Activated CD4-positive, CD25-positive, alpha-beta regulatory T cell (primary cell): ENCODE data around the gene FOXM1.

Source experiments
- DNase-seq, 4 experiments: peaks; one replicate each; lab custom pipeline; 2025; lab: John Stamatoyannopoulos, UW

The FOXM1 gene, protein sequence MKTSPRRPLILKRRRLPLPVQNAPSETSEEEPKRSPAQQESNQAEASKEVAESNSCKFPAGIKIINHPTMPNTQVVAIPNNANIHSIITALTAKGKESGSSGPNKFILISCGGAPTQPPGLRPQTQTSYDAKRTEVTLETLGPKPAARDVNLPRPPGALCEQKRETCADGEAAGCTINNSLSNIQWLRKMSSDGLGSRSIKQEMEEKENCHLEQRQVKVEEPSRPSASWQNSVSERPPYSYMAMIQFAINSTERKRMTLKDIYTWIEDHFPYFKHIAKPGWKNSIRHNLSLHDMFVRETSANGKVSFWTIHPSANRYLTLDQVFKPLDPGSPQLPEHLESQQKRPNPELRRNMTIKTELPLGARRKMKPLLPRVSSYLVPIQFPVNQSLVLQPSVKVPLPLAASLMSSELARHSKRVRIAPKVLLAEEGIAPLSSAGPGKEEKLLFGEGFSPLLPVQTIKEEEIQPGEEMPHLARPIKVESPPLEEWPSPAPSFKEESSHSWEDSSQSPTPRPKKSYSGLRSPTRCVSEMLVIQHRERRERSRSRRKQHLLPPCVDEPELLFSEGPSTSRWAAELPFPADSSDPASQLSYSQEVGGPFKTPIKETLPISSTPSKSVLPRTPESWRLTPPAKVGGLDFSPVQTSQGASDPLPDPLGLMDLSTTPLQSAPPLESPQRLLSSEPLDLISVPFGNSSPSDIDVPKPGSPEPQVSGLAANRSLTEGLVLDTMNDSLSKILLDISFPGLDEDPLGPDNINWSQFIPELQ

DNA sequence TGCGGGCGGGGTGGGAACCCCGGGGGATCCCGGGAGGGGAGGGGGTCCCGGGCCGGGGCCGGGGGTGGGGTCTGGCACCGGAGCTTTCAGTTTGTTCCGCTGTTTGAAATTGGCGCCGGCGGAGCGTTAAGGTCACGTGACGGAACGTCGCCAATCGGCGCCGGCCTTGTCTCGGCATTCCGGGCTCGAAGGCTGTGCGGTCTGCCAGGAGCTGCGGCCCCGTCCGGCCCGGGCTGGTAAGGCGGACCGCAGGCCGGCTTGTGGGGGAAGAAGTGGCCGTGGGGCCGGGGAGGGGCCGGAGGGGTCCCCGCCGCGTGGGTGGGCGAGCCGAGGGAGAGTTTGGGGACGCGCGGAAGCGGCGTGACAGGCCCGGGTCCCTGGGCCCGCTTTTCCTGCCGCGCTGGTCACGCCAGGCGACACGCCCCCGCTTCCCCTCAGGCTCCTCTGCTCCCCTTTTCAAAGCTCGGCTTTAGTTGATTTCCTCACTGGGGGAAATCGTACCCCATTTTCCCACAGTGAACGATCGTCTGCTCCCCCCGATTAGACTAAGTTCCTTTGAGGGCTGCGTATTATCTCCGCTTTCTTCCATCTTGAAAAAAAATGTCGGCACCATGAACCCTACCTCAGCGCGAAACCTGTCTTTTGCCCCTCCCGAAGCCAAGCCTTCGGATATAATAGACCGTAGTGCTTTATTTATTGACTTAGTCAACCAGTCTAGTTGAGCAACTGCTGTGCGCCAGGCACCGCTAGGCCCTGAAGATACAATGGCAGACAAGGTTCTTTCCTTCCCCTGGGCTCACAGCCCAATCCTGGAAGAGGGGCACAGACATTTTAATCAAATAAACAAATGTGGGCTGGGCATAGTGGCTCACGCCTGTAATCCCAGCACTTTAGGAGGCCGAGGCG is at the start of gene FOXM1, which contains the start of gene RHNO1:
Gene FOXM1 (minus strand): TSS at position 128 of the 906 bp plus-strand sequence. CDS start 2,696 bp downstream, outside the sequence.
Gene RHNO1 (plus strand): TSS at position 177 of the 906 bp plus-strand sequence. CDS start 8,144 bp downstream, outside the sequence.
- peak; percentile 58 to 77 (median 74) for DNase-seq

DNA sequence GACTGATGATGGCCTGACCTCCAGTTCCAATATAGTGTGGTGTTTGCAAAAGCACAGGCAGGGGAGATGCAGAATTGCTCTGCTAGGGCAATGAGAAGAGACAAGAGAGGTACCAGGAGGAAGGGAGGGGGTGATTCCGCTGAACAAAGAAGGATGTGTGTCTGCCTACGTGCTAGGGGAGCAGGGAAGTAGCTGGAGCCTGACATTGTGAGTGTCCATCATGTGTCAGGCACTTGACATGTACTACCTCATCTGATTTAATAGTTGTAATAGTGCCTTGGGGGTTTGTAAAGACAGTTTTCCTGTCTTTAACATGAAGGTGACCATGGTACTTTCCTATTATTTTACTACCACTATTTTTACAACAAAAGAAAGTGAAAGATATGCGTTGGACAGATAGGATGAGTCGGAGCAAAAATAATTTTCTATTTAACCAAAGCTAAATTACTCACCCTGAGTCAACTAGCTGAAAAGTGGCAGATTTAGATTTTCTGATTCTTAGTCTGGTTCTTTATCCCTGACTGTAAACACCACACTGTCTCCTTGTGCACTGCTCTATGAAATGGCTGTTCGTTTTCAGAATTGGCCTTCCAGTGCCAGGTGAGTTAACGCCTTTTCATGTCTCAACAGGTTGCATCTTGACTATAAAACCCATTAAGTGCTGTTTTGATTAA is 48.5 kb upstream of the FOXM1 start:
- no peak for DNase-seq

DNA sequence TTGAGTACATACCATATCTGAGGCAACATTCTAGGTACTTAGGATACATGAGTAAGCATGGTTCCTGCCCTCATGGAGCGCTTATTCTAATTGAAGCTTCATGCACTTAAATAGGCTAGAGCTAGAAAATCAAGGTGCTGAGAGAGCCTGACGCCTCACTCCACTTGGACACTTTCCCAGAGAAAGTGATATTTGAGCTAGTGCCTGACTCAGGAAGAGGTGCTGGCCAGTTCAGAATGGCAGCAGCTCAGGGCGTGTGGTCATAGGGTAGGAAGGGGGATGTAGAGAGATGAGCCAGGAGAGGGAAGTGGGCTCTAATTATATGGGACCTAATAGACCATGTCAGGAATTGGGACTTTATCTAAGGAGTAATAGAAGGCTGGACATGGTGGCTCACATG is 47.0 kb upstream of the FOXM1 start:
- no peak for DNase-seq

DNA sequence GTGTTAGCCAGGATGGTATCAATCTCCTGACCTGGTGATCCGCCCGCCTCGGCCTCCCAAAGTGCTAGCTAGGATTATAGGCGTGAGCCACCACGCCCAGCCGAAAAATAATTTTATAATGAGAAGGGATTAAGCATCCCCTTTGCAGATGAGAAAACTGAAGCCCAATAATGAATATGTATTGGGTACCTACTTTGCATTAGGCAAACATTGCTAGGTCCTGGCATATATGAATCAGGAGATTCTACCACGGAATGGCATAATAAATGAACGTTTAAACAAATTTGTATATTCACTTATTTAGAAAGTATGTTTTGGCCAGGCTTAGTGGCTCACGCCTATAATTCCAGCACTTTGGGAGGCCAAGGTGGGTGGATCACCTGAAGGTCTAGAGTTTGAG is 46.1 kb upstream of the FOXM1 start:
- DNase-seq = no peak

DNA sequence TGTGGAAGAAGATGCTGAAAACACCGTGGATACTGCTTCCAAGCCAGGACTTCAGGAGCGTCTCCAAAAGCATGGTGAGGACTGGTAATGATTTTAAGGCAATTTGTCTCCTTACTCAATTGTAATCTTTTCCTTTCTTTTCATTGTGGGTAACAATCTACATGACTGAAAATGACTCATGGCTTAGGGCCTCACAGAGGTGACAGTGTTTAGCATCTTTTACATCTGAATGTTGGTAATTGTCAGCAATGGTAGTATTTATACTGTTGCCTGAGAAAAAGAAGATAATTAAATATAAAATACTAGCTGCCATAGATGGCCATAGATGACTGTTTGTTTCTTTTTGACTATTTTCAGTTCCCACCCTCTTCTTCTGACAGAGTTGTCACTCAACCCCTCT is 45.4 kb upstream of the FOXM1 start:
- DNase-seq = no peak

DNA sequence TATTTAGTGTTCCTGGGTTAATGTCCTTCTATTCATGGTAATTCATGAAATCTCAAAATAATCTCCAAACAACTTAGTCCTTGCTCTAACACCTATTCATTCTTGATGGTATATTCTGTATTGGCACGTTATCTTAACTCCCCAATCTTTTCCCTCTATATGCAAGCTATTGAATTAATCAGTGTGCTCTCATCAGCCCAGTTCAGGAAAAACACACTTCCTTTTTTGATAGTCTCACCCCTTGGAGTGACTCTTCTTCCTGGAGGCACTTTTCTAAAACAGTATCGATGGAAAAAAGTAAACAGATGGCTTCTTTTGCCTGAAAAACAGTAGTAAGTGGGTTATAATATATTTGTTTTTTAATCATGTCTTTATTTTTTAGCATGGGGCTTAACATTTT is 42.3 kb upstream of the FOXM1 start:
- no peak for DNase-seq

DNA sequence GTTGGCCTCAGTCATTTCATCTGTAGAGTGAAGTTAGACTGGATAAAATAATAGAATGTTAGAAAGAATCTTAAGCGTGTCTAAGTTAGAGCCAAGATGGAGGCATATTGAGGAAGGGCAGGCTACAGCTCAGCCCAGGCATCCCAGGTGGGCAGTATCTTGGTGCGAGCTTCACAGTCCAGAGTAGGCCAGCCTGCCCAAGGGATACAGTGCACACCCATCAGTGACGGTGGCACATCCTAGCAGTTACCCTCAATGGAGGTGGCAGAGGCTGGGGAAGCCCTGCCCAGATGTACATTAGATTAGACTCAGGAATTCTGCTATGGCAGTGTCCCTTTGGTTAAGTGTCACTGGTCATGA is 35.2 kb upstream of the FOXM1 start:
- DNase-seq = no peak

DNA sequence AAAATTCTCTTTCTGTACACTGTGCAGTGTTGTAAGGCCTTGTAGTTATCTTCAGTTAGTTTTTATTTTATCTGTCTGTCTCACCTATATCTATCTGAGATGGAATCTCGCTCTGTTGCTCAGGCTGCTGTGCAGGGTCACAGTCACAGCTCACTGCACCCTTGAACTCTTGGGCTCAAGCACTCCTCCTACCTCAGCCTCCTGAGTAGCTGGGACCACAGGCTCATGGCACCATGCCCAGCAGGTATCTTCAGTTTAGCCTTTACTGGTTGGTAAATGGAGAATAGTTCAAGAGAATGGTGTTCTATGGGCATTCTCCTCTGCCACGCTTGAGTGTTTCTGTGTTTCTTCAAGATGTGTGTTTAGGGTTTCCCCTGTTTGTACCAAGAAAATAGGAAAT is 27.3 kb upstream of the FOXM1 start:
- no peak for DNase-seq

DNA sequence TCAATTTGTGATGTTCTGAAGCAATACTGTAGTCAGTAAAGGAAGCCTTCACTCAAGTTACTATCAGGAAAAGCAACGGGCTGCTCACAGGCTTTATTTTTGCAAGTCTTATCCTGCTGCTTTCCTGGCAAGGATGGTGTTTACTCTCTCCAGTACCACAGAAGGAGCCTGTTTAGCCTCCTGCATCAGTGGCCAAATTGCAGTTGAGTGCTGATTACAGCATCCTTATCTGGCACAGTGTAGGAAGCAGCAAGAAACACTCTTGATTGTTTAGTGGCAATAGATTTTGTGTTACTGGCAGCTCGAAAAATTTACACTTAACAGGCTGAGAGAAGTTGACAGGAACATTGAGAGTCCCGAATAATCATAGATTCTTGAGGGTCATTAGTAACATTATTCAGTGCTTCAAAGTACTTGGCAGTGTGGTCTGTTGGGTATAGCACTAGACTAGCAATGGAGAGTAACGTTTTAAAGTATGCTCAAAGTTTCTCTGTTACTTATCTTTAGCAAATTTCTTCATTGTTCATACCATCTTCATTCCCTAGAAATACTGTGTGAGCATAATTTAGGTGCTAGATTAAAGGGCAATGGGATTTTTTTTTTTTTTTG is 25.4 kb upstream of the FOXM1 start:
- DNase-seq = no peak

DNA sequence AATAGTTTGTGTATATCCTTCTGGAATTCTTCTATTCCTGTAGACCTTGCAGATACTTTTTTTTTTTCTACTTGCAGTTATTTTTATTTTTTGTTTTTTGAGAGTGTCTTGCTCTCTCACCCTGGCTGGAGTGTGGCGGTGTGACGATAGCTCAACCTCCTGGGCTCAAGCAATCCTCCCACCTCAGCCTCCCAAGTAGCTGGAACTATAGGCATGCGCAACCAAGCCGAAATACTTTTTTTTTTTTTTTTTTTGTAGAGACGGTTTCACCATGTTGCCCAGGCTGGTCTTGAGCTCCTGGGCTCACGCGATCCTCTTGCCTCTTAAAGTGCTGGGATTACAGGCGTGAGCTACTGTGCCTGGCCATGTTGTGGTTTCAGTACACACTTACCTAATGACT is 23.7 kb upstream of the FOXM1 start:
- DNase-seq = no peak

DNA sequence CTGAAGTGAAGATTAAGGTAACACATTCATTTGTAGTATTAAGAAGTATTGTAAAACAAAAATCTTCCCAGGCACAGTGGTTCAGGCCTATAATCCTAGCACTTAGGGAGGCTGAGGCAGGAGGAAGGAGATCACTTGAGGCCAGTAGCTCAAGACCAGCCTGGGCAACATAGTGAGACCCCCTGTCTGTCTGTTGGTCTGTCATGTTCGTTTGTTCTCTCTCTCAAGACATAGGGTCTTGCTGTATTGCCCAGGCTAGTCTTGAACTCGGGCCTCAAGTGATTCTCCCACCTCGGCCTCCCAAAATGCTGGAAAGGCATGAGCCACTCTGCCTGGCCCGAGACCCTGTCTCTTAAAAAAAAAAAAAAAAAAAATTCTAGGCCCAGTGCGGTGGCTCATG is 20.4 kb upstream of the FOXM1 start:
- DNase-seq = no peak

DNA sequence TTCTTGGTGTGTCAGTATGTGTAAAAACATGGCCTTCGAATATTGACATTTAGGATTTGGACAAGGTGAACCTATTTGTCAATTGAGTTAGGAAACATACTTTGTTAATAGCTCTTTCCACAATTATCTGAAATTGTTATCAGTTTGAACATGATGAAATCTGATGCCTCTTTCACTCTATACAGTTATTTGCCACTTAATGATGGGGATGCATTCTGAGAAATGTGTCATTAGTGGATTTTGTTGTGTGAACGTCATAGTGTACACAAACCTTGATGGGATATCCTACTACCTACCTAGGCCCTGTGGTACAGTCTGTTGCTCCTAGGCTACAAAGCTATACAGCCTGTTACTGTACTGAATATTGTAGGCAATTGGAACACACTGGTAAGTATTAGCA is 18.5 kb upstream of the FOXM1 start:
- no peak for DNase-seq

DNA sequence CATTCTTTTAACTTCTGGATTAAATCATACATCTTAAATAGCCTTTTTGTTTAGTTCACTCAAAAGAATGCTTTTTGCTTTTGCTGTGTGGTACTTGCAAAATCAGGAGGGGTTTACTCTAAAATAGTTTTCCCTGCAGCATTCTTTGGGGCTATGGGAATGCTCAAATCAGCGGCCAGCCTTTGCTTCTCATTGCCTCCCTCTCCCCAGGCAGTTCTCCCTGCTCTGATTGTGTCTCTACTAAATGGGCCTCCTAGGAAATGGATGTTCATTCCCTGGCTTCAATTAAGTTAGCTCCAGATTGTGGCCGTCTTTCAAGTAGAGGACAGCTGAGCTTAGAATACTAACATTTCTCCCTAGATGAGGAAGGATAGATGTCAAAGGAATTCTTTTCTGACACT is 18.1 kb upstream of the FOXM1 start:
- no peak for DNase-seq

DNA sequence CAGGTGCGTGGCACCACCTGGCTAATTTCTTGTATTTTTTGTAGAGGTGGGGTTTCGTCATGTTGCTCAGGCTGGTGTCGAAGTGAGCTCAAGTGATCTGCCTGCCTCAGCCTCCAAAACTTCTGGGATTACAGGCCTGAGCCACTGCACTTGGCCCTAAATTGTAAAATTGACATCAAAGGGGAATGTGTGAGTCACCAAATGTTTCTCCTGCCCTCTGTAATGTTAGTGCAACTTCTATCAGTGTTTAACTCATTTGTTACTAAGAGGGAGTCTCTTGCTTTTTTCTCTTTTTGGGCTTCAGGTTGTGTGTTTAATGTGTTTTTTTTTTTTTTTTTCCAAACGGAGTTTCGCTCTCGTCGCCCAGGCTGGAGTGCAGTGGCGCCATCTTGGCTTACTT is 16.0 kb upstream of the FOXM1 start:
- no peak for DNase-seq

DNA sequence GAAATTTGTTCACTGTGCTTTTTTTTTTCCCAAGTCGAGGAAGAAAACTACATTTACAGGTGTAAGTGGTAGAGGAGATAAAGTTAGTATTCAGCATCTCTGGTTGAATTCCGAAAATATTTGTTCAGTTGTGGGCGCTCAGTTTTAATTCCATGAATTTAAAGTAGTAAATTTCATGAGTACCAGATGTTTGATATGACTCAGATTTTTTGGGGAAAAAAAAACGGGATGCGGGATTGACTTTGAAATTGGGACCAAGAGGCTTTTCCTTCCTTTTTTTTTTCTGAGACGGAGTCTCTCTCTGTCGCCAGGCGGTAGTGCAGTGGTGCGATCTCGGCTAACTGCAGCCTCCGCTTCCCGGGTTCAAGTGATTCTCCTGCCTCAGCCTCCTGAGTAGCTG is 15.3 kb upstream of the FOXM1 start:
- no peak for DNase-seq

DNA sequence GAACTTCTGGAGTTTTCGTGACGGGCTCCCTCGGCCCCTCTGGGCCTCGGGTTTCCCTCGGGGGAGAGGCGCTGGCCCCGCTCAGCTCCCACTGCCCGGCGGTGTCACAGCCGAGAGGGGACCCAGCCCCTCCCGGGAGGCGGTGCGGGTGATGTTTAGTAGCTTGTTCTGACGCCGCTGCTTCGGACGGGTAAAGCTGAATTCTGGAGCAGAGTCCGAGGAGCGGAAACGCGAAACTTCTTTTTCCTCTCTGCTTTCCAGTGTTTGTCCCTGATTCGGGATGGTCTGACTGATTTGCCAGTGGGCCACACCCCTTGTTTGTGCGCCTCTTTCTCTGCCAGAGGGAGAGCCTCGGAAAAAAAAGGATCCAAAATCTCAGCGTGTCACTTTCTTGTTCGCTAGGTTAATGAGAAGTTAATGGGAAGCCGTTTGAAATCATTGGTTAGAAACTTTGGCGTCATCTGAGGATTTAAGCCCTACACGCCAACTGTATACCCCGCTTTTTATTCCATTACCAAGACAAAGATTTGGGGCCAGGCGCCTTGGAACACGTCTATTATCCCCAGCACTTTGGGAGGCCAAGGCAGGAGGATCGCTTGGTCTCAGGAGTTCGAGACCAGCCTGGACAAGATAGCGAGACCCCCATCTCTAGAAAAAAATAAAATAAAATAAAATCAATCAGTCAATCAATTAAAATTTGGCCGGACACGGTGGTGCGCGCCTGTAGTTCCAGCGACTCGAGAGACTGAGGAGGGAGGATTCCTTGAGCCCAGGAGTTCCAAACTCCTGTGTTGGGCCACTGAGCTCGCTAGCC is 14.5 kb upstream of the FOXM1 start:
- no peak for DNase-seq

DNA sequence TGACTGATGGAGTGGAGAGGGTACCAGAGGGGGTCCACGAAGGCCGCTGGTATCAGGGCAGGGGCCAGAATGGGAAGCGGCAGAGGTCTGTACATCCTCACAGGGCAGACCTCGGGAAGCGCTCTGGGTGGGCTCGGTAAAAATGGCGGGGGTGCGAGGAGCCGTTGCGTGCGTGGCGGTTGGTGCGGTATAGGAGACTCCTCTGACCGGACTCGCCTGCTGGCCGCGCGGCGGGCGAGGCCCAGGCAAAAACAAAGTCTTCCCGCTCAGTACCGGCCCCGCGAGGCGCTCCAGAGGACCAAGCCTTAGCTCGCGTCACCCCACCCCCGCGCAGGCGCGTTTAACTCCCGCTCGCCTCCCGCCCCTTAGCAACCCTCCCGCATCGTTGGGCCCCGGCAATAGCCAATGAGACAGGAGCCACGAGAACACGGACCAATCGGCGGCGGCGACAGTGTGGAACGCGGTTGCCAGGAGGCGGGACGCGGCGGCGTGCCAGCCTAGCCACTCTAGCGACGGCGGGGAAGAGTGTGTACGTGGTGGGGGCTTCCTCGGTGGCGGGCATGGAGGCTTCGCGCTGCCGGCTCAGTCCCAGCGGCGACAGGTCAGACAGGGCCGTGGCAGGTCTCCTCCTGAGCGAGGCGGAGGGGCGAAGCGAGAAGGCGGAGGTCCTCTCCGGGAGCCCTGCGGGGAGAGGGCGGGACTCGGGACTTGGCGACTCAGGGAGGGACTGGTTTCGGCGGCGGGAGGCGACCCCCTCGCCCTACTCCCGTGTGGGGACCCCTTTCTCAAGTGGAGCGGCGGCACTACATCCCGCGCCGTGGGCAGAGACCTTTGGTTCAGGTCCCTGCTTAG is 13.6 kb upstream of the FOXM1 start, which contains the start of gene TULP3:
Gene TULP3 (plus strand): TSS at position 504 of the 852 bp plus-strand sequence. CDS start 57 bp downstream, at position 561.
- peak; percentile 96 to 97 (median 96) for DNase-seq

DNA sequence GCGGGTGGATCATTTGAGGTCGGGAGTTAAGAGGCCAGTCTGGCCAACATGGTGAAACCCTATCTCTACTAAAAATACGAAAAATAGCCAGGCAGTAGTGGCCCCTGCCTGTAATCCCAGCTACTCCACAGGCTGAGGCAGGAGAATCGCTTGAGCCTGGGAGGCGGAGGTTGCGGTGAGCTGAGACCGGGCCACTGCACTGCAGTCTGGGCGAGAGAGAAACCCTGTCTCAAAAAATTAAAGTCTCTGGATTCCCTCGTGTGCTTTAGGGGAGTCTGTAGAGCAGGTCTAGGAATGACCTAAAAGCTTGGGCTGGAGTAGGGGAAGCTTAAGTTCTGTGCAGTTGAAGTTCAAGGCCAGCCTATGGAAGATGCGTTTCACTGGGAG is 13.0 kb upstream of the FOXM1 start:
- no peak for DNase-seq

DNA sequence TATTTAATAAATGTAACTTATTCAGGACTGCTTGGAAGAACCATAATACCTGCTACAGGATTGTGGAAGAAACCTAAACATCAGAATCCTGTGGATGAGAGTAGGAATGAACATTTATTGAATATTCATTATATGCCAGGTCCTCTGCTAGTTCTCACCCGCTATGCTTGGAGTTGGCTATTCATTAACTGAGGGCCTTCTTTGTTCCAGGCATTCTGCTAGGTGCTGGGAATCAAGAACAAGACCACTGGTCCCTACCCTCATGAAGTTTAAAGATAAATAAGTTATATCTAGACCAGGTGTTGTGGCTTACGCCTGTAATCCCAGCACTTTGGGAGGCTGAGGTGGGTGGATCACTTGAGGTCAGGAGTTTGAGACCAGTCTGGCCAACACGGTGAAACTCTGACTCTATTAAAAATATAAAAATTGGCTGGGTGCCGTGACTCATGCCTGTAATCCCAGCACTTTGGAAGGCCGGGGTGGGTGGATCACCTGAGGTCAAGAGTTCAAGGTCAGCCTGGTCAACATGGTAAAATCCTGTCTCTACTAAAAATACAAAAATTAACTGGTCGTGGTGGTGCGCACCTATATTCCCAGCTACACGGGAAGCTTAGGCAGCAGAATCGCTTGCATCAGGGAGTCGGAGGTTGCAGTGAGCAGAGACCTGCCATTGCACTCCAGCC is 9.9 kb upstream of the FOXM1 start:
- no peak for DNase-seq
